ENCODE results near the gene TOX3.

The TOX3 gene

GRCh38 chr16:52567193-52567592 lies 20.2 kb upstream of the TOX3 start:
- no peak for DNase-seq

DNA sequence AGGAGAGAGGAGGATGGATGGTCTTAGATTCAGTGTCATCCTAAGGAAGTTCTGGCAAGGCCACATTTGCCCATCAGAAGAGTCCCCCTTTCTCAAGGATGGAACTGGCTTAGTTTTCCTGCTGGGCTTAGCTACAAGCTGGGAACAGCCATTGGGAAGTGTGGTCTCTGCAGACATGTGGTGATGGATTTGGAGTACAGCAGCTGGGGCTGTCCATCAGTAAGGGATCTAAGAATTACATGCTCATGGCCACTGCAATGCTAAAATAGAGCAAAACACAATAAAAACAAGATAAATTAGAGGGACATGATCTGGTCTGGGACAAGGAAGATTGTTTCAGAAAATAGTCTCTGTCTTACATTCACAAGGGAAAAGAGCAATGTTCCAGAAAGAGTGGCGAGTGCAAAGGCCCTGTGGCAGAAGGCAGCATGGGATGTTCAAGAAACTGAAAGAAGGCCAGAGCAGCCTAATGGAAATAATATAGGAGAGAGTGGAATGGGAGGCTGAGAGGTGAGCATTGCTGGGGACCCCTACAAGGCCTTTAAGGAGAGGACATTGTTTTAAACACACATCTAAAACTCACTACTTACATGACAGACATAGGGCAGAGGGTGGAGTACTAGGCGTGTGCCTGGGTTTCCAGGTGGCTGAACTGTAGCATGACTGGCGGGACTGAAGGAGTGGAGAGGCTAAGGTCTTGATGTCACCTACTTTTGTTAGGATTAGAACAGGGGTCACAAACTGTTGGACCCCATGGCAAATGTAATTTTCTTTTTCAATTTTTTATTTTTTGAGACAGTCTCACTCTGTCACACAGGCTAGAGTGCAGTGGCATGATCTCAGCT lies 17.0 kb upstream of the TOX3 start:
- DNase-seq = no peak

DNA sequence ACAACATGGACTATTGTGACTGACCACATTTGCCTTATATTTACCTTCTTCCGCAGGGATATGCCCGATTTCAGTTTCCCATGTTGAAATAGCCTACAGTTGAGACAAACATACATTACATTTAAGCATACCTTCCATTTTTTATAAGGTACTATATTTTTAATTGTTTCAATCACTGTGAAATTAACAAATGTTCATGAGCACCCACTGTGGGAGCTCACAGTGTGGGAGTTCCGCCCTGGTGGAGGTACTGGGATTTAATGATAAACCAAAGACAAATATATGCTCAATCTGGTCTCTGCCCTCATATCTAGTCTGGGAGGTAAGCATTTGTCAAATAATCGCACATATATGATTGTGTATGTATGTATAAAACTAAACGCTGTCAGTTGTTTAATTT lies 15.8 kb upstream of the TOX3 start:
- DNase-seq = no peak

- DNase-seq = no peak
Measured at GRCh38 chr16:52561910-52562741, 15.2 kb upstream of the TOX3 start.

DNA sequence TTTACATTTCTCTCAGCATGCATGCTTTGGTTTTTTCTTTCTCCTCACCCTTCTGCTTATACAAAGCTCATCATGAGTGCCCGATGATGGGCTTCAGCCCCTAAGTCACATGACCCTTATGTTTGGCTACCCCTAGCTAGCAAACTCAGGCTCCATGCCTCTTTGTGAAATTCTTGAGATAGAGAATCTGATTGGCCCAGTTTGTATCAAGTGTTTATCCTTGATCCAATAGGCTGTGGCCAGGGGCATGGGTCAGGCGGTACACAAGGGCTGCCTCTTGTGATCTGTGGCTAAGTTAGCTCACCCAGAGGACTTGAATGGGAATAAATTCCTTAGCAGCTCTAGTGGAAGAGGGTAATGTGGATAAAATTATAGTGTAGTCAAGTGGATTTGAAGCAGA lies 11.5 kb upstream of the TOX3 start:
- no peak for DNase-seq

DNA sequence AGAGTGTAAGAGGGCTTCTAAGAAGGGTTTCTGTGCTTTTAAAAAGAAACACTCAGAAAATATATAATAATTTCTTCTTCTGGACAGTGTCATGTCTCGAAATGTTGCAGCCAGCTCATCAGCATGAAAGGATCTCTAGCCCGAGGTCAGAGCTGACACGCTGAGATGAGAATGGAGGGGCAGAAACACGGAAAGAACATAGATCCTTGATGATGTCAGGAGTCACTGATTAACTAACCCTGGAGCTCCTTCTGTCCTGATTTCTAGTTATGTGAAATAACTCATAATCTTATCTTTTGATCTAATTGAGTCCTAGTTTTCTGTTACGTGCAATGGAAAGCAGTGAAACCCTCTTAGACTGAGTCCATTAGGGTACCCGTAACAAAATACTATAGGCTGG lies 10.3 kb upstream of the TOX3 start:
- no peak for DNase-seq

- no peak for DNase-seq
Measured at GRCh38 chr16:52556083-52556482, 9.1 kb upstream of the TOX3 start.

- DNase-seq = no peak
Measured at GRCh38 chr16:52555572-52555971, 8.6 kb upstream of the TOX3 start.

DNA sequence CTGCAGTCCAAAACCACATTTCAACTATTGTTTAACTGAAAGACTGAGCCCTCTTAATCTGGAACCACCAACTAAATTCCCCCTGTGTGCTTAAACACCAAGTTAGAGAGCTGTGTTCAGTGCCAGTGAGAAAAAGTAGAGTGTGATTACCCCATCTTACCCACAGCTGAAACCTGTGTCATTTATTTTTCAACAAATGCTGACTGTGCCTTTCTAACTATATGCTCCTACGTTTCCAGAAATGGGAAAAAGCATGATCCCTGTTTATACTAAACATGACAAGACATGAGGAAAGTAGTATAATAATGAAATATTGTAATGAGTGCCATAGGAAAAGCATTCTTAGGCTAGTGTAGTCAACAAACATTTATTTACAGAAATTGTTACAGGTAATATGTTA lies 7.4 kb upstream of the TOX3 start:
- no peak for DNase-seq

- DNase-seq = no peak
Measured at GRCh38 chr16:52553322-52553721, 6.4 kb upstream of the TOX3 start.

- DNase-seq = no peak
Measured at GRCh38 chr16:52552643-52553042, 5.7 kb upstream of the TOX3 start.

GRCh38 chr16:52549011-52549692 lies 2.2 kb upstream of the TOX3 start:
- DNase-seq = no peak

- no peak for DNase-seq
Measured at GRCh38 chr16:52548261-52549010, 1.5 kb upstream of the TOX3 start.

- DNase-seq = no peak
Measured at GRCh38 chr16:52547834-52548215, 882 bp upstream of the TOX3 start.

- DNase-seq = peak; percentile 69
Measured at GRCh38 chr16:52546291-52547003, 496 bp downstream of the TOX3 start.

- peak; percentile 34 for DNase-seq
Measured at GRCh38 chr16:52545898-52546266, 1.1 kb downstream of the TOX3 start.

GRCh38 chr16:52545222-52545897 lies 1.6 kb downstream of the TOX3 start:
- DNase-seq = peak; percentile 52

GRCh38 chr16:52544703-52545102 lies 2.2 kb downstream of the TOX3 start:
- no peak for DNase-seq

DNA sequence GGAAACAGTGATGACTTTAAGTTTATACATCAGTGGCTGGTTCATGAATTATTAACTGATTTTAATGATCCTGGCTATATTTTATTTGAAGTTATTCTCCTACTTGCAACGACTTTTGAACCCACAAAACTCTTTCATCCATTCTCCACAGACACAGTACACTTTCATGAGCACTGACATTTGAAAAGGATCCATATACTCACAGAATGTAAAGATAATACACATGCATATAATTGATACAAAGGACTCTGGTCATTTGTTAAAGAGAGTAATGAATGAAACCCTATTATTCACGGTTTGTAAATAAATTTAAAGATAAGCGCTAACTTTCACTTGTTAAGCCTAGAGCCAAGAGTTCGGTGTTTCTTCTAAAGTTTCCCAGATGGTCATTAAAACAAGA lies 3.3 kb downstream of the TOX3 start:
- no peak for DNase-seq

DNA sequence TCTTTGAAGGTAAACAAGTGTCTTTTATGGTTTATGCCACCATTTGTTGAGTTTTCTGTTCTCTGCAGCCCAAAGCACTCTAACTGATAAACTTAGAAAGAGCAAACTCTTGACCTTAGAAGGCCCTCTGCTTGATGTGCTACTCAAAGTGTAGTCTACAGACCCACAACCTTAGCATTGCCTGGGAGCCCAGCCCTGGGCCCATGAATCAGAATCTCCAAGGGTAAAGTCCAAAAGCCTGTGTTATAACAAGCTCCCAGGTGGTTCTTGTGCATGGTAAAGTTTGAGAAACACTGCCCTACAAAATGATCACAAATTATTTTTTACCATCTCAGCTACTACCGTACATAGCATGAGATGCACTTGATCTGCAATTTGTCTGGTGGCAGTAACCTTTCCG lies 6.0 kb downstream of the TOX3 start:
- no peak for DNase-seq

- no peak for DNase-seq
Measured at GRCh38 chr16:52539191-52539590, 7.8 kb downstream of the TOX3 start.
